Karpas-422 (cell line): Measurements from ENCODE around the gene CNOT3. TPM values are rescaled to one million over a fixed set of nuclear protein-coding genes. Genes with fewer than 3 reads are reported as not detected.
"Not testable (repeated sequence)": the region's sequence is repeated elsewhere in the genome, so short reads cannot be mapped to it uniquely, and the experiment has no call there.

ENCODE experiments used
- DNase-seq: peaks from one replicate; pipeline ENCODE4 v3.0.0-alpha.2; 2015
- H2AFZ ChIP-seq: fragments of 200-600 bp; sonication (generic); 2 replicates; pipeline ENCODE4 v1.6.1; 2014; ENCODE audit warnings: antibody characterized with exemption, low read length, mixed read lengths
- H3K27ac ChIP-seq: fragments of 200-600 bp; sonication (generic); 2 replicates; pipeline ENCODE4 v1.5.1; 2014; ENCODE audit warnings: mild to moderate bottlenecking, low read length, moderate library complexity
- H3K27me3 ChIP-seq: fragments of 200-600 bp; sonication (generic); 2 replicates; pipeline ENCODE4 v1.6.1; 2014; ENCODE audit warnings: low read length, mixed read lengths
- H3K36me3 ChIP-seq: fragments of 200-600 bp; sonication (generic); 2 replicates; pipeline ENCODE4 v1.6.1; 2014; ENCODE audit warnings: low read length, mixed read lengths; ENCODE audit not compliant: insufficient read depth
- H3K4me1 ChIP-seq: fragments of 200-600 bp; sonication (generic); 2 replicates; pipeline ENCODE4 v1.6.1; 2014; ENCODE audit warnings: mild to moderate bottlenecking, low read length, mixed read lengths
- H3K4me2 ChIP-seq: fragments of 200-600 bp; sonication (generic); 2 replicates; pipeline ENCODE4 v1.6.1; 2014; ENCODE audit warnings: low read length, low read depth, mild to moderate bottlenecking; ENCODE audit not compliant: poor library complexity, severe bottlenecking
- H3K4me3 ChIP-seq: fragments of 200-600 bp; sonication (generic); 2 replicates; pipeline ENCODE4 v1.5.1; 2014; ENCODE audit warnings: mild to moderate bottlenecking, antibody characterized with exemption, low read length, mixed read lengths
- H3K79me2 ChIP-seq: fragments of 200-600 bp; sonication (generic); 2 replicates; pipeline ENCODE4 v1.6.1; 2014; ENCODE audit warnings: mild to moderate bottlenecking, low read length, mixed read lengths
- H3K9ac ChIP-seq: fragments of 200-600 bp; sonication (generic); 2 replicates; pipeline ENCODE4 v1.6.0; 2014; ENCODE audit warnings: low read length
- H3K9me2 ChIP-seq: fragments of 200-600 bp; sonication (generic), shearing (Covaris generic); replicated peaks from 2 replicates; pipeline ENCODE4 v1.6.0; 2014; ENCODE audit warnings: mild to moderate bottlenecking, low read length, moderate library complexity; ENCODE audit not compliant: insufficient read depth
- H3K9me3 ChIP-seq: fragments of 300-700, 200-600 bp; sonication (generic); 2 replicates; pipeline ENCODE4 v1.6.1; 2014; ENCODE audit warnings: low read length, mixed read lengths
- H4K20me1 ChIP-seq: fragments of 200-600 bp; sonication (generic); 2 replicates; pipeline ENCODE4 v1.6.1; 2014; ENCODE audit warnings: mild to moderate bottlenecking, antibody characterized with exemption, low read length, low read depth; ENCODE audit not compliant: insufficient read depth
- total RNA-seq: library from RNA; depleted of rRNA; stranded (reverse); fragments of >200 nt; shearing (Covaris generic); gene quantifications from 2 replicates; pipeline ENCODE4 v1.2.3, GENCODE V29; 2014; ENCODE audit warnings: low replicate concordance

CNOT3 gene
- total RNA-seq, 1 experiment from 2014 or later = 31.2 TPM

DNA sequence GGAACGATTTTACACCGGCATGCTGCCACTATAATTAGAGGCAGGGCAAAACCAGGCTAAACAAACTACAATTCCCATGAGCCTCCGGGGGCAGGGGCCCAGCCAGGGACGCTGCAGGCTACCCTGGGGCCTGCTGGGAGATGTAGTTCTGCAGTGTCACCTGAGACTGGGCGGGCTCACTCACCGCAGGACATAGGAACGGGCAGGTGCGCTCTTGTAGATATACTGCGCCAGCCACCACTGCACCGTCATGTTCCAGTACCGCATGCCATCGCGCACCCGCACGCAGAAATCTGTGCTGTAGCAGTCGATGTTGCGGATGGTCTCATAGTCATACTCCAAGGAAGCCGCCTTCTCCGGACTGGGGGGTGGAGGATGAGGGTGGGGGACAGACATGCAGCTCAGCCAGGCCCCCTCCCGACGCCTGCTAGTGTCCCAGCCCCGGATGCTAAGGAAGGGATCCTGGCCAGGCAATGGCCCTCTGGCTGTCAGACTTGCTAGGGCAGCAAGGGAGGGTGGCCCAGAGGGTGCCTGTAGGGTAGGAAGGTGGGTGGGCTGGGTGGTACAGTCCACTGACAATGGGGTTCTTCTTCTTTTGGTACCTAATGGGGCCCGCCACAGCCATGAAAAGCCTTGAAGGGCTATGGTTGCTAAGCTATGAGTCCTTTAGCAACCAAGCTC is 41.2 kb downstream of the CNOT3 start:
- no peaks in the 10 kb centered on the region for H3K79me2 ChIP-seq
- DNase-seq = peak; percentile 82
- no peaks in the 10 kb centered on the region for H3K9me2 ChIP-seq
- H3K9ac ChIP-seq = no peak overlapping the region
- no peak overlapping the region for H3K4me3 ChIP-seq
- peaks cover 17% of the 10 kb centered on the region for H3K36me3 ChIP-seq
- no peak overlapping the region for H3K4me2 ChIP-seq
- no peak overlapping the region for H2AFZ ChIP-seq
- peaks cover 18% of the 10 kb centered on the region for H4K20me1 ChIP-seq
- no peaks in the 10 kb centered on the region for H3K9me3 ChIP-seq
- H3K27ac ChIP-seq = no peak overlapping the region
- no peaks in the 10 kb centered on the region for H3K27me3 ChIP-seq
- peaks cover 18% of the 10 kb centered on the region for H3K4me1 ChIP-seq

DNA sequence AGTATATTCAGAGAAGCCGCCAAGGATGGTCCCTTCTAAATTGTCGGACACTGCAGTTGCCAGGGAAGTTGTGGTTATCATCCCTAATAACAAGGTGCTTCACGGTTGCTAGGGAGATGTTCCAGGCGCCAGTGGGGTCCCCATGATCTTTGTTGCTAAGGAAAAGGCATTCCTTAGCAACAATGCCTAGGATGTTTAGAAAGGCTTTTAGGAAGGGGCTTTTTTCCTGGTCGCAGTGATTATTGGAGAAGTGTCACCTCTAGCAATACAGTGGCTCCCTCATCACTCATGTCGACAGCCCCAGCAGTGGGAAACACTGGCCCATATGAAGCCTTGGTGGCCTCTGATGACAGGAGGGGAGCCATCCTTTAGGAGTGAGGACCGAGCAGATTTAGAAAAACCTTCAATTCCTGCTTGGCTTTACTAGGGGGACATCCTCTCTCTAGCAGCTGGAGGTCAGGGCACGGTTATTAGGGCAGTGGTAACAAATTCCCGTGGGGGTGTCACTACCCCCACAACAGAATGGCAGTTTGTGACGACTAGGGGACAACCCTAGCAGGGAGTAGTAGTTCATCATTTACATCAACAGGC is 41.8 kb downstream of the CNOT3 start:
- H3K4me1 ChIP-seq = peaks cover 17% of the 10 kb centered on the region
- peaks cover 12% of the 10 kb centered on the region for H4K20me1 ChIP-seq
- H3K9me2 ChIP-seq = no peaks in the 10 kb centered on the region
- H3K4me2 ChIP-seq = no peak overlapping the region
- no peaks in the 10 kb centered on the region for H3K9me3 ChIP-seq
- H3K79me2 ChIP-seq = no peaks in the 10 kb centered on the region
- H3K4me3 ChIP-seq = no peak overlapping the region
- no peaks in the 10 kb centered on the region for H3K27me3 ChIP-seq
- no peak overlapping the region for H3K27ac ChIP-seq
- H2AFZ ChIP-seq = no peak overlapping the region
- DNase-seq = no peak
- H3K9ac ChIP-seq = no peak overlapping the region
- peaks cover 17% of the 10 kb centered on the region for H3K36me3 ChIP-seq

DNA sequence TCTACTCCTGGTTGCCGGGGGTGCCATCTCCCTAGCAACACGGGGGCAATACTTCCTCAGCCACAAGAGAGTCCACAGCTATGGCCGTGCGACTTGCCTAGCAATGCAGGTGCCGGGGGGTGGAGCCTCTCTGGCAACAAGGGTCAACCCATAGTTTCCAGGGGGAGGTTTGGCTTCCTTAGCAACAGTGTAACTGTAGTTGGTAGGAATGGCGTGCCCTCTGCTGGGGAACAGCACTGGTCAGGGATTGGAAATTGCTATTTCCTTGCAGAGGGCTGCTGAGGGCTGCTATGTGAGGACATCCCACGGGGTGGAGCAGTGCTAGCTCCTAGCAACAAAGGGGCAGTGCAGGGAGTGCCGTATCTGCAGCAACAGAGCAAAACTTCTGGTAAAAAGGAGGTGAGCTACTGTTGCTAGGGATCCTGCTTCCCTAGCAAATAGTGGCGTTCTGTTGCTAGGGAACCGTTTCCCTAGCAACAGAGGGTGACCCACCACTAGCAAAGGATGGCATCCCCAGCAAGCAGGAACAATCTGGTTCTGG is 42.4 kb downstream of the CNOT3 start:
- Histone ChIP-seq H3K9me2 (no peaks in the 10 kb centered on the region), H2AFZ (no peak overlapping the region), H3K4me2 (no peak overlapping the region), H3K36me3 (peaks cover 17% of the 10 kb centered on the region), H3K27me3 (no peaks in the 10 kb centered on the region), H3K27ac (no peak overlapping the region), H3K9ac (no peak overlapping the region), H3K9me3 (no peaks in the 10 kb centered on the region), H4K20me1 (peaks cover 12% of the 10 kb centered on the region), H3K4me1 (peaks cover 17% of the 10 kb centered on the region), H3K4me3 (no peak overlapping the region), H3K79me2 (no peaks in the 10 kb centered on the region)
- peak; percentile 87 for DNase-seq

DNA sequence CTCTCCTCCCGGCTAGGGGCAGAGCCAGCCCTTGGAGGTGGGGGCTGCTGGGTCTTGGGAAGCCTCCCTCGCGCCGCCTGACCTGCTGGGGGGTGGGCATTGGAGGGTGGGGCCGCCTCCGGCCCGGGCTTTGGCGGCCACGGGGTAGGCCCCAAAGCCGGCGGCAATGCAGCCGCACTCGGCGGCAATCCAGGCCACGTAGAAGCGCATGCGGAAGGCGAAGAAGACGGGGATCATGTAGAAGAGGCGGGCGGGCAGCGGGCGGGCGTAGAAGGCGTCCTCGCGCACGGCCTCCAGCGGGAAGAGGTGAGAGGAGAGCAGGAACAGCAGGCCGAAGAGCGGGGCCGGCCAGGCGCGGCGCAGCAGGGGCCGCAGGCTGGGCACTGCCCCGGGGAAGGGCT is 43.1 kb downstream of the CNOT3 start:
- Histone ChIP-seq H3K9ac (no peak overlapping the region), H3K4me1 (peaks cover 17% of the 10 kb centered on the region)

DNA sequence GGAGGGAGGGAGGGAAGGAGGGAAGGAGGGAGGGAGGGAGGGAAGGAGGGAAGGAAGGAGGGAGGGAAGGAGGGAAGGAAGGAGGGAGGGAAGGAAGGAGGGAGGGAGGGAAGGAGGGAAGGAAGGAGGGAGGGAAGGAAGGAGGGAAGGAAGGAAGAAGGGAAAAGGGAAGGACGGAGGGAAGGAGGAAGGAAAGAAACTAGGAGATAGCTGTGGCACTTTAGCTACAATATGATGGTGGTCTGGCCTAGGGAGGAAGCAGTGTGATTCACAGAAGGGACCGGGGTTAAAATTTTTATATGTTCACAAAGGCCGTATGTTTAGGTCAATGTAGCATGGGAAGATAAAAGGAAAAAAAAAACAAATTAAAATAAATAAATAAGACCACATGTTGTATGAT is 44.3 kb downstream of the CNOT3 start:
- H3K27me3 ChIP-seq, H3K9me3 ChIP-seq, H3K36me3 ChIP-seq, H3K4me3 ChIP-seq, H2AFZ ChIP-seq, DNase-seq, H3K79me2 ChIP-seq, H3K27ac ChIP-seq, H3K9me2 ChIP-seq, H3K9ac ChIP-seq, H3K4me2 ChIP-seq: not testable (repeated sequence)
- peaks cover 12% of the 10 kb centered on the region for H4K20me1 ChIP-seq
- H3K4me1 ChIP-seq = peaks cover 17% of the 10 kb centered on the region

More for the DNA sequence above, 43.1 kb downstream of the CNOT3 start:
- H3K27me3 ChIP-seq = no peaks in the 10 kb centered on the region
- H3K9me3 ChIP-seq = no peaks in the 10 kb centered on the region
- H3K79me2 ChIP-seq = no peaks in the 10 kb centered on the region
- H3K9me2 ChIP-seq = no peaks in the 10 kb centered on the region
- no peak for DNase-seq
- H3K4me2 ChIP-seq = no peak overlapping the region
- H2AFZ ChIP-seq = no peak overlapping the region
- H3K36me3 ChIP-seq = peaks cover 17% of the 10 kb centered on the region
- no peak overlapping the region for H3K27ac ChIP-seq
- no peak overlapping the region for H3K4me3 ChIP-seq
- H4K20me1 ChIP-seq = peaks cover 12% of the 10 kb centered on the region

DNA sequence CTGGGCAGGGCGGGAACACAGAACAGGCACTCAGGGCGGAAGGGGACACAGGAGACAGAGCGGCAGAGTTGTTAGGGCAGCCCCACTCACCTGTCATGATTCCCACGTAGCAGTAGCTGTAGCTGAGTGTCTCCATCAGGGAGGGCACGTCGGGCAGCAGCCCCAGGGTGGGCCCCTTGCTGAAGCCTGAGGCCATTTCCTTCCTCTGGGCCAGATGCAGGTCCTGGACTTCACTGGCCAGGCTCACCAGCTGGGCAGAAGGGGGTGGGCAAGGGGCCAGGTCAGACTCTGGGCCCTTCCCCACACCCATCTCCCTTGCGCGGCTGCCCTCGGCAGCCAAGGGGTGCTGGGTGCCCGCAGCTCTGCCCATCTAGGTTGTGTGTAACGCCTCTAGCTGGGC is 45.9 kb downstream of the CNOT3 start:
- H2AFZ ChIP-seq = no peak overlapping the region
- no peak overlapping the region for H3K27ac ChIP-seq
- no peaks in the 10 kb centered on the region for H3K27me3 ChIP-seq
- H3K4me3 ChIP-seq = no peak overlapping the region
- H3K79me2 ChIP-seq = peaks cover 17% of the 10 kb centered on the region
- H4K20me1 ChIP-seq = peaks cover 12% of the 10 kb centered on the region
- no peaks in the 10 kb centered on the region for H3K9me2 ChIP-seq
- H3K4me2 ChIP-seq = no peak overlapping the region
- H3K9me3 ChIP-seq = no peaks in the 10 kb centered on the region
- H3K4me1 ChIP-seq = peaks cover 22% of the 10 kb centered on the region
- 0 out of 2 replicates have a peak, but pooled peaks cover 9% of the 10 kb centered on the region for H3K36me3 ChIP-seq
- H3K9ac ChIP-seq = no peak overlapping the region
- DNase-seq = peak; percentile 37

DNA sequence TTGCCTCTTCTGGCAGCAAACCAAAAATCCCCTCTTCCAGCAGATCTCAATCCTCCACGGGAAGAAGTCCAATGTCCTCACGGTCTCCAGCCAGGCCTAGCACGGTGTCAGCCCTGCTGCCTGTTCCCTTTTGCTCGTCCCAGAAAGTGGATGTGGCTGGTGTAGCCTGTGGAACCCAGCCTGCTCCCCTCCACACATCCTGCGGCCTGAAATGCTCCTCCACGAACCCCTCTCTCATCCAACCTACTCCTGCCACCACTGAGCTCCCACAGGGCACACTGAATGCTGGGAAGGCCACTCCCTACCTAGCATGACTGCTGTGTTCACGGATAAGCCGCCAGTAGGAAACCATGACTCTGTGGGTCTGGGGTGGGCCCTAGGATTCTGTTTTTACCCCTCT is 48.8 kb downstream of the CNOT3 start:
- peak; percentile 39 for DNase-seq
- H3K4me1 ChIP-seq = peaks cover 8% of the 10 kb centered on the region
- peaks cover 24% of the 10 kb centered on the region for H3K79me2 ChIP-seq
- H3K4me2 ChIP-seq = no peak overlapping the region
- H3K27me3 ChIP-seq = no peaks in the 10 kb centered on the region
- H4K20me1 ChIP-seq = no peaks in the 10 kb centered on the region
- no peaks in the 10 kb centered on the region for H3K9me3 ChIP-seq
- no peaks in the 10 kb centered on the region for H3K9me2 ChIP-seq
- 0 out of 2 replicates have a peak, but pooled peaks cover 4% of the 10 kb centered on the region for H3K36me3 ChIP-seq
- H2AFZ ChIP-seq = no peak overlapping the region
- H3K27ac ChIP-seq = no peak overlapping the region
- H3K9ac ChIP-seq = no peak overlapping the region
- H3K4me3 ChIP-seq = no peak overlapping the region

DNA sequence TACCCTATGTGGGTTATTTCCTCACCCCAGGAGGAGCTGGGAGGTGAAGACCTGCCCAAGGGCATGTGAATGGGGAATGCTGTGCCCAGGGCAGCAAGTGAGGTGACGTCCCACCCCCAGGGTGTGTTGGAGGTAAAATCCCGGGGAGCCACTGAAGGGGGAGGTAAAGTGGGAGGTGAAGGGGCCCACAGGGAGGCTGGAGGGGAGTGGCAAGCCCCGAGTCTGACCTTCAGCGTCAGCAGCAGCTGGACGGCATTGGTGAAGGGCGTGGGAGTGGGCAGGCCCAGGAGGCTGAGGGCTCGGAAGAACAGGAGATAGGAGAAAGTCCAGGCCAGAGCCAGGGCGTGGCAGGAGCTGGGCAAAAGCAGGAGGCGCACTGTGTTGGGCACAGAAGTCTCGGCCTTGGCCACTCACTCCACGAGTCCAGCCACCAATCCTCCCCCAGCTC is 49.4 kb downstream of the CNOT3 start:
- 0 out of 2 replicates have a peak, but pooled peaks cover 4% of the 10 kb centered on the region for H3K36me3 ChIP-seq
- peaks cover 29% of the 10 kb centered on the region for H3K79me2 ChIP-seq
- H3K27me3 ChIP-seq = no peaks in the 10 kb centered on the region
- H4K20me1 ChIP-seq = no peaks in the 10 kb centered on the region
- H3K4me1 ChIP-seq = peaks cover 10% of the 10 kb centered on the region
- no peak for DNase-seq
- H3K9ac ChIP-seq = peak overlapping the region; percentile 6; the same call in 1 of the 2 replicates
- no peaks in the 10 kb centered on the region for H3K9me3 ChIP-seq
- H2AFZ ChIP-seq = no peak overlapping the region
- H3K4me3 ChIP-seq = no peak overlapping the region
- H3K27ac ChIP-seq = no peak overlapping the region
- no peak overlapping the region for H3K4me2 ChIP-seq
- H3K9me2 ChIP-seq = no peaks in the 10 kb centered on the region
